ENCODE measurements around the gene TLNRD1. TPM values are rescaled to one million over a fixed set of nuclear protein-coding genes. Genes with fewer than 3 reads are reported as not detected.
A peak's percentile ranks its signal among the peaks of the same experiment; 100 is the strongest.

The TLNRD1 gene
- total and polyA plus RNA-seq, 12 donors: 4.3 to 19.4 (median 6.3) TPM

- WGBS, 2 donors: 44% methylated on average over 4 of the region's 4 CpGs
- DNase-seq (no peak), ATAC-seq (peak; percentile 16 to 81 (median 68))
- no peak overlapping the region for H3K4me3 ChIP-seq
- intact Hi-C loops (cut with DNase I): loop anchor here in 2 of 10 donors (2.0 to 5.0 kb wide), 2 partner anchors 58 to 60 kb away; no protein-coding TSS in a partner anchor
- no peaks in the 10 kb centered on the region for H3K9me3 ChIP-seq
- no peaks in the 10 kb centered on the region for H3K36me3 ChIP-seq
- TF ChIP-seq, protein P1, sequence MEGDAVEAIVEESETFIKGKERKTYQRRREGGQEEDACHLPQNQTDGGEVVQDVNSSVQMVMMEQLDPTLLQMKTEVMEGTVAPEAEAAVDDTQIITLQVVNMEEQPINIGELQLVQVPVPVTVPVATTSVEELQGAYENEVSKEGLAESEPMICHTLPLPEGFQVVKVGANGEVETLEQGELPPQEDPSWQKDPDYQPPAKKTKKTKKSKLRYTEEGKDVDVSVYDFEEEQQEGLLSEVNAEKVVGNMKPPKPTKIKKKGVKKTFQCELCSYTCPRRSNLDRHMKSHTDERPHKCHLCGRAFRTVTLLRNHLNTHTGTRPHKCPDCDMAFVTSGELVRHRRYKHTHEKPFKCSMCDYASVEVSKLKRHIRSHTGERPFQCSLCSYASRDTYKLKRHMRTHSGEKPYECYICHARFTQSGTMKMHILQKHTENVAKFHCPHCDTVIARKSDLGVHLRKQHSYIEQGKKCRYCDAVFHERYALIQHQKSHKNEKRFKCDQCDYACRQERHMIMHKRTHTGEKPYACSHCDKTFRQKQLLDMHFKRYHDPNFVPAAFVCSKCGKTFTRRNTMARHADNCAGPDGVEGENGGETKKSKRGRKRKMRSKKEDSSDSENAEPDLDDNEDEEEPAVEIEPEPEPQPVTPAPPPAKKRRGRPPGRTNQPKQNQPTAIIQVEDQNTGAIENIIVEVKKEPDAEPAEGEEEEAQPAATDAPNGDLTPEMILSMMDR (IDR thresholded peaks at IDR 0.05): no peak
- H3K27me3 ChIP-seq: no peaks in the 10 kb centered on the region
- H3K27ac ChIP-seq: peak overlapping the region in 7 of 10 donors; percentile 6 to 73 (median 48)
- H3K4me1 ChIP-seq: peaks cover 0 to 29% (median 13%) of the 10 kb centered on the region in 9 donors
Observed at GRCh38 chr15:81038975-81039607, 38.4 kb downstream of the TLNRD1 start.

- H3K27me3 ChIP-seq: no peaks in the 10 kb centered on the region
- no peak overlapping the region for H3K4me3 ChIP-seq
- intact Hi-C loops (cut with DNase I): no loop called here
- H3K4me1 ChIP-seq: peaks cover 0 to 24% (median 10%) of the 10 kb centered on the region in 9 donors
- H3K9me3 ChIP-seq: peaks cover 0 to 2% (median 0%) of the 10 kb centered on the region in 11 donors
- 94 to 99% methylated on average over 6 of the region's 6 CpGs for WGBS, 2 donors
- H3K36me3 ChIP-seq: no peaks in the 10 kb centered on the region
- no peak for DNase-seq
- no peak for ATAC-seq
- TF ChIP-seq, protein P1 (IDR thresholded peaks at IDR 0.05): no peak
- H3K27ac ChIP-seq: no peak overlapping the region
Observed at GRCh38 chr15:81040757-81041156, 40.0 kb downstream of the TLNRD1 start.

GRCh38 chr15:81043281-81043934 is 42.7 kb downstream of the TLNRD1 start:
- intact Hi-C loops (cut with DNase I): no loop called here
- no peaks in the 10 kb centered on the region for H3K27me3 ChIP-seq
- peaks cover 0 to 16% (median 9%) of the 10 kb centered on the region in 9 donors for H3K4me1 ChIP-seq
- H3K36me3 ChIP-seq: no peaks in the 10 kb centered on the region
- TF ChIP-seq, protein P1 (IDR thresholded peaks at IDR 0.05): no peak
- WGBS, 2 donors: 86 to 88% methylated on average over 2 of the region's 2 CpGs
- no peak for DNase-seq
- H3K27ac ChIP-seq: no peak overlapping the region
- ATAC-seq: no peak
- H3K4me3 ChIP-seq: no peak overlapping the region
- peaks cover 0 to 11% (median 0%) of the 10 kb centered on the region in 11 donors for H3K9me3 ChIP-seq

DNA sequence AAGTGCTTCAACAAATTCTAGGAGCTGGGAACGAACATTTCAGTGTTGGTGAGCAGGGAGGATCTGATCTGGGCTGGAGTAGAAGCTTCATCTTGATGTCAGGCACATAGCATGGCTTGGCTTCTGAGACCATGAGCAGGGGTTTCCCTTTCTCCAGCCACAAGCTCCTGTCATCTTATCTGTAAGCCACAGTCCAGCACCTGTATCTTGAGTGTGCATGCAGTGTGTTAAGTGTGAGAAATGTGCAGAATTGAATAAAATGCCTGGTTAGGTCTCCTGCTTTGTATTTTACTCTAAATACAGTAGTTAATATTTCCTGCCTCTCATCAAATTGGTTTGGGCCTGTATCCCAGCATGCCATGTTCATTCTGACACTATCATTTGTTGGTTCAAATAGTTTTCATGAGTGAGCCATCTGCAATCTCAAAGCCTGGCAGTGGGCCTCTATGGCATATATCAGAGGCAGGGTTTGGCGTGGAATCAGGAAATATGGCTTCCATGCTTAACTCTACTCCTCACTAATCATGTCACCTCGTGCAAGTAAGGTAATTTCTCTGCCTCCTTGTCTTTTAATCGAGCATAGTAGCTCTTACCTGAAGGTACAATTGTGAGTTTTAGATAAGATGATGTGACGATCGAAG is 43.3 kb downstream of the TLNRD1 start:
- 92 to 93% methylated on average over 6 of the region's 6 CpGs for WGBS, 2 donors
- Histone ChIP-seq H3K4me3 (no peak overlapping the region), H3K27ac (no peak overlapping the region), H3K36me3 (no peaks in the 10 kb centered on the region), H3K4me1 (peaks cover 0 to 11% (median 7%) of the 10 kb centered on the region in 9 donors), H3K27me3 (no peaks in the 10 kb centered on the region), H3K9me3 (peaks cover 0 to 11% (median 0%) of the 10 kb centered on the region in 11 donors)
- ATAC-seq: no peak
- DNase-seq: no peak
- intact Hi-C loops (cut with DNase I): no loop called here
- TF ChIP-seq, protein P1 (IDR thresholded peaks at IDR 0.05): no peak
